Common myeloid progenitor, CD34-positive (primary cell): ENCODE measurements around the gene ATP6V0C.

Experiments
- CTCF ChIA-PET: fragments of 350-600 bp; sonication (Branson Sonifier 250); formaldehyde crosslinking; loops from one replicate; lab custom pipeline; 2021; ENCODE audit warnings: antibody characterized with exemption; lab: Charles Lee
- POLR2A ChIA-PET: fragments of 350-600 bp; sonication (Branson Sonifier 250); formaldehyde crosslinking; loops from one replicate; lab custom pipeline; 2021; ENCODE audit warnings: antibody characterized with exemption; lab: Charles Lee
- DNase-seq, 3 donors: peaks; one replicate each; pipeline versions ENCODE4 v3.0.0 to v3.0.0-alpha.2; 2013
- H3K27ac ChIP-seq, 2 experiments: 1 replicate in 1 of 2; 2 replicates in 1 of 2; pipeline ENCODE4 v1.7.0; 2013; ENCODE audit warnings: inconsistent platforms in 2 of 2, low read length in 2 of 2, mild to moderate bottlenecking in 2 of 2, low read depth in 1 of 2, moderate library complexity in 1 of 2; ENCODE audit not compliant: severe bottlenecking in 2 of 2, insufficient read depth in 1 of 2, poor library complexity in 1 of 2
- H3K27me3 ChIP-seq, 5 experiments: replicated peaks in 2 of 5; 1 replicate in 3 of 5; 2 replicates in 2 of 5; pipeline versions ENCODE4 v1.6.1 to v1.7.0; 2013; ENCODE audit warnings: low read length in 4 of 5, mild to moderate bottlenecking in 2 of 5, moderate library complexity in 2 of 5, inconsistent platforms in 1 of 5; ENCODE audit not compliant: insufficient read depth in 5 of 5, control insufficient read depth in 4 of 5
- H3K36me3 ChIP-seq, 4 experiments: 1 replicate in 2 of 4; 2 replicates in 2 of 4; pipeline versions ENCODE4 v1.6.1 to v1.7.0; 2013; ENCODE audit warnings: low read length in 3 of 4, control low read depth in 1 of 4, mild to moderate bottlenecking in 1 of 4; ENCODE audit not compliant: control insufficient read depth in 4 of 4, insufficient read depth in 4 of 4
- H3K4me1 ChIP-seq, 4 experiments: 1 replicate in 3 of 4; 2 replicates in 1 of 4; pipeline versions ENCODE4 v1.6.1 to v1.7.1; 2013; ENCODE audit warnings: low read length in 3 of 4, mild to moderate bottlenecking in 3 of 4, control low read depth in 1 of 4, inconsistent platforms in 1 of 4, moderate library complexity in 1 of 4; ENCODE audit not compliant: control insufficient read depth in 4 of 4, insufficient read depth in 4 of 4; ENCODE audit errors: control extremely low read depth in 1 of 4
- H3K4me3 ChIP-seq, 7 experiments: 1 replicate in 4 of 7; 2 replicates in 3 of 7; pipeline versions ENCODE4 v1.5.1 to v1.7.0; 2013; ENCODE audit warnings: mild to moderate bottlenecking in 7 of 7, low read length in 6 of 7, moderate library complexity in 6 of 7, inconsistent platforms in 2 of 7, low read depth in 2 of 7, control low read depth in 1 of 7; ENCODE audit not compliant: insufficient read depth in 4 of 7, control insufficient read depth in 1 of 7; ENCODE audit errors: extremely low read depth in 1 of 7
- H3K9me3 ChIP-seq, 5 experiments: 1 replicate in 4 of 5; 2 replicates in 1 of 5; pipeline versions ENCODE4 v1.6.1 to v1.7.1; 2013; ENCODE audit warnings: low read length in 4 of 5, mild to moderate bottlenecking in 2 of 5, inconsistent platforms in 1 of 5, low read depth in 1 of 5, moderate library complexity in 1 of 5; ENCODE audit not compliant: control insufficient read depth in 4 of 5, insufficient read depth in 2 of 5; ENCODE audit errors: control extremely low read depth in 1 of 5
- WGBS: methylation state at CpG from one replicate; pipeline ENCODE4 v1.1.5; 2013; ENCODE audit not compliant: insufficient coverage; 5-methylcytosine and 5-hydroxymethylcytosine counted together

ATP6V0C gene

GRCh38 chr16:2474877-2475412, 38.8 kb upstream of the ATP6V0C start, which contains the start of gene TBC1D24:
TSS of gene TBC1D24 (plus strand) at chr16:2475127. CDS start at chr16:2496149, 21,022 bp downstream.
- Histone ChIP-seq H3K9me3 (no peaks in the 10 kb centered on the region), H3K4me1 (peaks cover 4 to 43% (median 40%) of the 10 kb centered on the region in 4 experiments), H3K4me3 (peak within 1 kb of the TSS; percentile 47 to 82 (median 73)), H3K27ac (peak within 1 kb of the TSS in 1 of 2 experiments; percentile 77), H3K36me3 (peaks cover 0 to 5% (median 2%) of the 10 kb centered on the region in 4 experiments), H3K27me3 (peaks cover 0 to 36% (median 13%) of the 10 kb centered on the region in 5 experiments)
- CTCF ChIA-PET: interaction anchor here (1.4 to 2.4 kb wide), 2 partner anchors 12 to 26 kb away, joined by 3 to 19 read pairs; no protein-coding TSS in a partner anchor
- 0% methylated on average over 62 of the region's 77 CpGs for WGBS
- POLR2A ChIA-PET: interaction anchor here (0.5 to 2.0 kb wide), 4 partner anchors 13 to 47 kb away, joined by 3 to 15 read pairs (median 3); partner anchors contain the start of gene TEDC2
- DNase-seq: peak; percentile 72 to 83 (median 78)

GRCh38 chr16:2475413-2476344, 38.1 kb upstream of the ATP6V0C start:
- peak; percentile 67 to 78 (median 75) for DNase-seq
- peak overlapping the region; percentile 47 to 82 (median 73) for H3K4me3 ChIP-seq
- 15% methylated on average over 43 of the region's 55 CpGs for WGBS
- no peak overlapping the region for H3K27ac ChIP-seq
- H3K36me3 ChIP-seq: peaks cover 0 to 10% (median 2%) of the 10 kb centered on the region in 4 experiments
- POLR2A ChIA-PET: interaction anchor here (0.9 to 2.0 kb wide), 3 partner anchors 12 to 48 kb away, joined by 3 to 15 read pairs (median 3); partner anchors contain the start of gene TEDC2
- no peaks in the 10 kb centered on the region for H3K9me3 ChIP-seq
- CTCF ChIA-PET: interaction anchor here (1.4 to 2.4 kb wide), 2 partner anchors 11 to 25 kb away, joined by 3 to 19 read pairs; no protein-coding TSS in a partner anchor
- peaks cover 4 to 43% (median 40%) of the 10 kb centered on the region in 4 experiments for H3K4me1 ChIP-seq
- H3K27me3 ChIP-seq: peaks cover 0 to 29% (median 6%) of the 10 kb centered on the region in 5 experiments

GRCh38 chr16:2476345-2476720, 37.4 kb upstream of the ATP6V0C start:
- H3K27ac ChIP-seq: no peak overlapping the region
- H3K36me3 ChIP-seq: peaks cover 0 to 14% (median 2%) of the 10 kb centered on the region in 4 experiments
- no peaks in the 10 kb centered on the region for H3K9me3 ChIP-seq
- DNase-seq: no peak
- H3K4me3 ChIP-seq: peak overlapping the region in 3 of 7 experiments; percentile 76 to 82 (median 78)
- WGBS: 94% methylated on average over 8 of the region's 9 CpGs
- H3K27me3 ChIP-seq: peaks cover 0 to 22% (median 4%) of the 10 kb centered on the region in 5 experiments
- ChIA-PET POLR2A (interaction anchor here (2.0 kb wide), 1 partner anchor 11 kb away, joined by 15 read pairs; no protein-coding TSS in a partner anchor), CTCF (interaction anchor here (1.9 kb wide), 2 partner anchors 12 to 25 kb away, joined by 5 to 7 read pairs; no protein-coding TSS in a partner anchor)
- H3K4me1 ChIP-seq: peaks cover 4 to 40% (median 36%) of the 10 kb centered on the region in 4 experiments

- Histone ChIP-seq H3K4me3 (no peak overlapping the region), H3K4me1 (peaks cover 4 to 36% (median 32%) of the 10 kb centered on the region in 4 experiments), H3K27me3 (peaks cover 0 to 18% (median 3%) of the 10 kb centered on the region in 5 experiments), H3K27ac (no peak overlapping the region), H3K9me3 (no peaks in the 10 kb centered on the region), H3K36me3 (peaks cover 0 to 18% (median 2%) of the 10 kb centered on the region in 4 experiments)
- ChIA-PET CTCF (interaction anchor here (0.6 to 1.9 kb wide), 3 partner anchors 11 to 70 kb away, joined by 3 to 7 read pairs (median 5); no protein-coding TSS in a partner anchor), POLR2A (interaction anchor here (1.1 kb wide), 1 partner anchor 12 kb away, joined by 9 read pairs; no protein-coding TSS in a partner anchor)
- WGBS: 100% methylated on average over 3 of the region's 3 CpGs
- DNase-seq: no peak
These were observed 37.0 kb upstream of the ATP6V0C start for GRCh38 chr16:2476741-2477140.

GRCh38 chr16:2477327-2477726, 36.4 kb upstream of the ATP6V0C start:
- H3K4me1 ChIP-seq: peaks cover 4 to 32% (median 27%) of the 10 kb centered on the region in 4 experiments
- WGBS: 95% methylated on average over 3 of the region's 3 CpGs
- no peak overlapping the region for H3K27ac ChIP-seq
- H3K4me3 ChIP-seq: no peak overlapping the region
- ChIA-PET POLR2A (interaction anchor here (0.5 to 1.1 kb wide), 2 partner anchors 11 to 26 kb away, joined by 3 to 9 read pairs; no protein-coding TSS in a partner anchor), CTCF (interaction anchor here (0.6 to 1.9 kb wide), 4 partner anchors 9 to 70 kb away, joined by 3 to 7 read pairs (median 4); no protein-coding TSS in a partner anchor)
- no peaks in the 10 kb centered on the region for H3K9me3 ChIP-seq
- H3K27me3 ChIP-seq: peaks cover 0 to 12% (median 2%) of the 10 kb centered on the region in 5 experiments
- H3K36me3 ChIP-seq: peaks cover 0 to 24% (median 2%) of the 10 kb centered on the region in 4 experiments
- no peak for DNase-seq

GRCh38 chr16:2478279-2478678, 35.5 kb upstream of the ATP6V0C start:
- WGBS: 91% methylated on average over 8 of the region's 8 CpGs
- ChIA-PET CTCF (interaction anchor here (0.6 to 1.9 kb wide), 4 partner anchors 10 to 28 kb away, joined by 3 to 7 read pairs (median 4); no protein-coding TSS in a partner anchor), POLR2A (no interaction called here)
- H3K4me1 ChIP-seq: peaks cover 4 to 26% (median 22%) of the 10 kb centered on the region in 4 experiments
- no peaks in the 10 kb centered on the region for H3K9me3 ChIP-seq
- DNase-seq: no peak
- H3K27ac ChIP-seq: no peak overlapping the region
- H3K27me3 ChIP-seq: peaks cover 0 to 3% (median 0%) of the 10 kb centered on the region in 5 experiments
- H3K36me3 ChIP-seq: peaks cover 0 to 24% (median 2%) of the 10 kb centered on the region in 4 experiments
- no peak overlapping the region for H3K4me3 ChIP-seq
